ENCODE data around the gene GSPT1. TPM values are rescaled to one million over a fixed set of nuclear protein-coding genes. Genes with fewer than 3 reads are reported as not detected.

GSPT1 gene
- total and polyA plus RNA-seq, 9 of the 15 experiments (the other 6 are each of a cell fraction or from before 2014, with no cell fraction given) = 63.8 to 269 (median 148) TPM

- TF ChIP-seq PRPF4 (IDR thresholded peaks at IDR 0.05; ENCODE audit: insufficient read depth, low read depth, low read length, poor library complexity, severe bottlenecking) (no peak), TSHZ1 (CRISPR knock-in tag; IDR thresholded peaks at IDR 0.05) (no peak), MTA3 (IDR thresholded peaks at IDR 0.05; ENCODE audit: borderline replicate concordance) (no peak), LCOR (CRISPR knock-in tag; IDR thresholded peaks at IDR 0.05) (no peak)
Observed at GRCh38 chr16:11896486-11897176, 19.1 kb downstream of the GSPT1 start (continued).

GRCh38 chr16:11893571-11893970 lies 22.2 kb downstream of the GSPT1 start:
- DNase-seq (ENCODE audit: extremely low read depth in 1 of 4, low spot score in 3 of 4) (no peak), ATAC-seq (no peak), FAIRE-seq (no peak)
- Histone ChIP-seq H3K9me1 (ENCODE audit: control insufficient read depth, insufficient read depth, low read length) (no peaks in the 10 kb centered on the region), H4K20me1 (replicated peaks; ENCODE audit: control insufficient read depth, insufficient read depth, low read length) (0 out of 2 replicates have a peak, but pooled peaks cover 3% of the 10 kb centered on the region), H3K4me1 (replicated peaks in 1 of 2; ENCODE audit: control insufficient read depth in 2 of 2, insufficient read depth in 2 of 2, low read length in 2 of 2) (no peaks in the 10 kb centered on the region), H3K79me2 (ENCODE audit: control insufficient read depth, insufficient read depth, low read length) (peaks cover 36% of the 10 kb centered on the region), H3K4me2 (ENCODE audit: insufficient read depth, low read length) (no peak overlapping the region), H3K4me3 (no peak overlapping the region), H3K9me3 (replicated peaks; ENCODE audit: control insufficient read depth, insufficient read depth, low read depth, low read length) (no peaks in the 10 kb centered on the region), H3K27me3 (ENCODE audit: control insufficient read depth in 2 of 2, insufficient read depth in 2 of 2, low read length in 2 of 2) (no peaks in the 10 kb centered on the region), H3K27ac (ENCODE audit: extremely low read depth, low read depth, low read length) (no peak overlapping the region), H3K36me3 (ENCODE audit: control insufficient read depth, insufficient read depth, low read length) (peaks cover 87% of the 10 kb centered on the region), H2AFZ (ENCODE audit: low read depth, low read length) (no peak overlapping the region), H3K9ac (ENCODE audit: insufficient read depth in 1 of 2, low read depth in 2 of 2, low read length in 2 of 2) (no peak overlapping the region)
- in situ Hi-C loops (cut with MboI) = no loop called here
- no TSS peak for BruUV-seq (replicated peaks)
- ChIA-PET POLR2A (no interaction called here), CTCF (ENCODE audit: low intra/inter-chr PET ratio) (no interaction called here)
- WGBS (ENCODE audit: insufficient coverage, low coverage, missing lambda C conversion rate) = 93% methylated on average over 2 of the region's 2 CpGs
- intact Hi-C loops (cut with micrococcal nuclease) = no loop called here
- no peak for TF ChIP-seq OTX1 (CRISPR knock-in tag; IDR thresholded peaks at IDR 0.05)
- TF ChIP-seq MEF2D (tag; conservative IDR thresholded peaks at IDR 0.05; ENCODE audit: low read depth) = no peak

Measured in K562 (cell line).